ENCODE data around the gene ZDHHC8.

The ZDHHC8 gene

GRCh38 chr22:20142711-20143621 is 11.4 kb downstream of the ZDHHC8 start:
- DNase-seq (ENCODE audit: low read depth, low spot score), result no peak

- DNase-seq (ENCODE audit: low read depth, low spot score), result no peak
Measured at GRCh38 chr22:20143883-20144665, 12.5 kb downstream of the ZDHHC8 start.

GRCh38 chr22:20145206-20145831 is 13.7 kb downstream of the ZDHHC8 start:
- DNase-seq (ENCODE audit: low read depth, low spot score), result no peak

GRCh38 chr22:20145832-20146223 is 14.2 kb downstream of the ZDHHC8 start:
- DNase-seq (ENCODE audit: low read depth, low spot score), result no peak

- DNase-seq (ENCODE audit: low read depth, low spot score), result no peak
Measured at GRCh38 chr22:20146777-20147176, 15.2 kb downstream of the ZDHHC8 start.

- DNase-seq (ENCODE audit: low read depth, low spot score), result no peak
Measured at GRCh38 chr22:20147237-20147988, 15.8 kb downstream of the ZDHHC8 start.

GRCh38 chr22:20148414-20148813 is 16.8 kb downstream of the ZDHHC8 start:
- DNase-seq (ENCODE audit: low read depth, low spot score), result no peak

- no peak for DNase-seq (ENCODE audit: low read depth, low spot score)
Measured at GRCh38 chr22:20149257-20150250, 17.9 kb downstream of the ZDHHC8 start.

- DNase-seq (ENCODE audit: low read depth, low spot score), result no peak
Measured at GRCh38 chr22:20150381-20151275, 19.0 kb downstream of the ZDHHC8 start, which contains the start of gene CCDC188. TSS of gene CCDC188 (minus strand) at chr22:20151055. CDS start at chr22:20150986, 69 bp downstream.

- DNase-seq (ENCODE audit: low read depth, low spot score), result no peak
Measured at GRCh38 chr22:20151276-20151588, 19.6 kb downstream of the ZDHHC8 start.

GRCh38 chr22:20152464-20152890 is 20.9 kb downstream of the ZDHHC8 start:
- DNase-seq (ENCODE audit: low read depth, low spot score), result no peak

- DNase-seq (ENCODE audit: low read depth, low spot score), result no peak
Measured at GRCh38 chr22:20153945-20154344, 22.3 kb downstream of the ZDHHC8 start.

GRCh38 chr22:20154602-20155187 is 23.1 kb downstream of the ZDHHC8 start:
- no peak for DNase-seq (ENCODE audit: low read depth, low spot score)

- no peak for DNase-seq (ENCODE audit: low read depth, low spot score)
Measured at GRCh38 chr22:20155330-20156041, 23.9 kb downstream of the ZDHHC8 start.

- no peak for DNase-seq (ENCODE audit: low read depth, low spot score)
Measured at GRCh38 chr22:20156042-20156389, 24.4 kb downstream of the ZDHHC8 start.

- DNase-seq (ENCODE audit: low read depth, low spot score), result peak; percentile 33
Measured at GRCh38 chr22:20156611-20157429, 25.2 kb downstream of the ZDHHC8 start.

GRCh38 chr22:20157430-20158183 is 26.0 kb downstream of the ZDHHC8 start:
- DNase-seq (ENCODE audit: low read depth, low spot score), result no peak

Measured in smooth muscle cell of the brain vasculature (primary cell).